ENCODE measurements around the gene FAM114A1.

The FAM114A1 gene

DNA sequence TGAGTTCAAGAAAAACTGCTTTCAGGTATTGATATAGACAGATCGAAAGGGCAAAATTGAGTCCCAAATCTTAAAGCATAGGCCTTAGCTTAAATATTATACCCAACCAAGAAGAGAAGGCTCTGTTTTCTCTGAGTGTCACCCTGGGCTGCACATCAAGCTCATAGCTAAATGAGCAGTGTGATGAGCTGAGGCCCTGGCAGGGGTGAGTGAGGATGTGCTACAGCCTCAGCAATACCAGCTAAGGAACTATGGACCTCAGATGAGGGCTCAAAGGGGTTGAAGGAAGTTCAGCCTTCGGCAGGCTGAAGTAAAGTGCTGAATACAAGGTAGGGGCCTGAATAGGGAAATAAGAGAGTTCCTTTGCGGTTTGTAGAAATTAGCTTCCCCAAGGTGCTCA is 79.3 kb downstream of the FAM114A1 start:
- no peaks in the 10 kb centered on the region for H3K27me3 ChIP-seq (ENCODE audit: low read depth, low read length)
- H2AFZ ChIP-seq (ENCODE audit: low read depth, low read length): no peak overlapping the region
- no peak overlapping the region for H3K4me3 ChIP-seq (ENCODE audit: low read length)
- H3K27ac ChIP-seq (ENCODE audit: low read length): no peak overlapping the region
- H3K4me2 ChIP-seq (ENCODE audit: low read length): no peak overlapping the region
- TF ChIP-seq, protein P1, sequence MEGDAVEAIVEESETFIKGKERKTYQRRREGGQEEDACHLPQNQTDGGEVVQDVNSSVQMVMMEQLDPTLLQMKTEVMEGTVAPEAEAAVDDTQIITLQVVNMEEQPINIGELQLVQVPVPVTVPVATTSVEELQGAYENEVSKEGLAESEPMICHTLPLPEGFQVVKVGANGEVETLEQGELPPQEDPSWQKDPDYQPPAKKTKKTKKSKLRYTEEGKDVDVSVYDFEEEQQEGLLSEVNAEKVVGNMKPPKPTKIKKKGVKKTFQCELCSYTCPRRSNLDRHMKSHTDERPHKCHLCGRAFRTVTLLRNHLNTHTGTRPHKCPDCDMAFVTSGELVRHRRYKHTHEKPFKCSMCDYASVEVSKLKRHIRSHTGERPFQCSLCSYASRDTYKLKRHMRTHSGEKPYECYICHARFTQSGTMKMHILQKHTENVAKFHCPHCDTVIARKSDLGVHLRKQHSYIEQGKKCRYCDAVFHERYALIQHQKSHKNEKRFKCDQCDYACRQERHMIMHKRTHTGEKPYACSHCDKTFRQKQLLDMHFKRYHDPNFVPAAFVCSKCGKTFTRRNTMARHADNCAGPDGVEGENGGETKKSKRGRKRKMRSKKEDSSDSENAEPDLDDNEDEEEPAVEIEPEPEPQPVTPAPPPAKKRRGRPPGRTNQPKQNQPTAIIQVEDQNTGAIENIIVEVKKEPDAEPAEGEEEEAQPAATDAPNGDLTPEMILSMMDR (IDR thresholded peaks at IDR 0.05; ENCODE audit: low read depth, low read length): no peak
- TF ChIP-seq EZH2phosphoT487 (IDR thresholded peaks at IDR 0.05; ENCODE audit: low read depth): no peak
- H3K36me3 ChIP-seq (replicated peaks; ENCODE audit: low read depth, low read length): no peaks in the 10 kb centered on the region
- H4K20me1 ChIP-seq (ENCODE audit: insufficient read depth, low read length): no peaks in the 10 kb centered on the region
- no peak overlapping the region for H3K9ac ChIP-seq (ENCODE audit: low read length)
- no peaks in the 10 kb centered on the region for H3K79me2 ChIP-seq (ENCODE audit: low read length)
- H3K9me3 ChIP-seq (ENCODE audit: insufficient read depth, low read length): no peaks in the 10 kb centered on the region
- H3K4me1 ChIP-seq (ENCODE audit: low read length): peaks cover 5% of the 10 kb centered on the region

DNA sequence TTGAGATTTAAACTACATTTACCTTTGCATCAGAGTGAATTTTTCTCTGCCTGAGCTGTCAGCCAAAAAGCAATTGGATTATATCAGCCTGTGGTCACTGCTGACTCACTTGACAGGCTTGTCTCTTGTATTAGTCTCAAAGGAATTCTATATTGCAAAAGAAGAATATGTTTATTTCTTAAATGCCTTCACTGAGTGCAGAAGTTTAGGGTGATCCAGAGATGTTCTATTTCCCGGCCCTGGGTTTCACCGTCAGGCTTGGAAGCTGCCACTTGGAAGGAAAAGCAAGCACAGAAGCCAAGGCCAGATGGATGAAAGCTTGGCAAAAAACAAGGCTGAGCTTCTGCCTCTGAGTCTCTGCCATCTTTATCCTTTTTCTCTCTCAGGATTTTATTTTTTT is 80.9 kb downstream of the FAM114A1 start:
- Histone ChIP-seq H3K4me2 (ENCODE audit: low read length) (no peak overlapping the region), H3K27ac (ENCODE audit: low read length) (no peak overlapping the region), H3K4me1 (ENCODE audit: low read length) (peaks cover 9% of the 10 kb centered on the region), H3K4me3 (ENCODE audit: low read length) (no peak overlapping the region), H3K36me3 (replicated peaks; ENCODE audit: low read depth, low read length) (no peaks in the 10 kb centered on the region), H2AFZ (ENCODE audit: low read depth, low read length) (no peak overlapping the region), H3K9me3 (ENCODE audit: insufficient read depth, low read length) (no peaks in the 10 kb centered on the region), H3K27me3 (ENCODE audit: low read depth, low read length) (no peaks in the 10 kb centered on the region), H4K20me1 (ENCODE audit: insufficient read depth, low read length) (no peaks in the 10 kb centered on the region), H3K9ac (ENCODE audit: low read length) (no peak overlapping the region), H3K79me2 (ENCODE audit: low read length) (no peaks in the 10 kb centered on the region)
- no peak for TF ChIP-seq EZH2phosphoT487 (IDR thresholded peaks at IDR 0.05; ENCODE audit: low read depth)
- TF ChIP-seq, protein P1 (IDR thresholded peaks at IDR 0.05; ENCODE audit: low read depth, low read length): no peak

DNA sequence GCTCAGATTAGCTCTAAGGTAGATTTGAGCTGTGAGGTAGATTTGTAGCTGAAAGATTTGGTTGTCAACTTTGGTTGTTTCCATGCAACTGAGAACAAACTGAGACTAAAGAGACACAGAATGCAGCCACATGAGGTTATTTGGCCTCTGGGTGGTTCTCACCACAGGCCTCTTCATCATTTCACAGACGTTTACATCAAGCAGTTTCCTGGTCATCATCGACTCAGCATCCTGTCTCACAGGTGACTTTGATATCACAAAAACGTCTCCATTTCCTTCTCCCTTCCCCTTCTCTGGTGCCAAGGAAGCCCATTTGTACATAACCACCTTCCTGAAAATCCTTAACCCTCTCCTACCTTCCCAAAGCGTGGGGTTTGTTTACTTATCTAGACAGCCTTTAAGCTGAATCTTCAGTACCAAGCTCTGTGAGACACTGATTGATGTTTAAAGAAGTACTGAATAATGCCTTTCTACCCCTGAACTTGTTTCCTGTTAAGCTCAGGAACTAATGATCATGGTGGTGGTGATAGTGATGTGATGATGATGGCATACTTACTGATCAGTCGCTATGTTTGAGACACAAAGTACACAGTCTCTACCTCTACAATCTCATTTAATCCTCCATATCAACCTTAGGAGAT is 81.9 kb downstream of the FAM114A1 start:
- TF ChIP-seq, protein P1 (IDR thresholded peaks at IDR 0.05; ENCODE audit: low read depth, low read length): no peak
- no peak for TF ChIP-seq EZH2phosphoT487 (IDR thresholded peaks at IDR 0.05; ENCODE audit: low read depth)
- Histone ChIP-seq H3K4me1 (ENCODE audit: low read length) (peaks cover 9% of the 10 kb centered on the region), H3K36me3 (replicated peaks; ENCODE audit: low read depth, low read length) (no peaks in the 10 kb centered on the region), H2AFZ (ENCODE audit: low read depth, low read length) (no peak overlapping the region), H3K9ac (ENCODE audit: low read length) (no peak overlapping the region), H4K20me1 (ENCODE audit: insufficient read depth, low read length) (no peaks in the 10 kb centered on the region), H3K79me2 (ENCODE audit: low read length) (no peaks in the 10 kb centered on the region), H3K27me3 (ENCODE audit: low read depth, low read length) (no peaks in the 10 kb centered on the region), H3K9me3 (ENCODE audit: insufficient read depth, low read length) (no peaks in the 10 kb centered on the region), H3K27ac (ENCODE audit: low read length) (no peak overlapping the region), H3K4me2 (ENCODE audit: low read length) (no peak overlapping the region), H3K4me3 (ENCODE audit: low read length) (no peak overlapping the region)

DNA sequence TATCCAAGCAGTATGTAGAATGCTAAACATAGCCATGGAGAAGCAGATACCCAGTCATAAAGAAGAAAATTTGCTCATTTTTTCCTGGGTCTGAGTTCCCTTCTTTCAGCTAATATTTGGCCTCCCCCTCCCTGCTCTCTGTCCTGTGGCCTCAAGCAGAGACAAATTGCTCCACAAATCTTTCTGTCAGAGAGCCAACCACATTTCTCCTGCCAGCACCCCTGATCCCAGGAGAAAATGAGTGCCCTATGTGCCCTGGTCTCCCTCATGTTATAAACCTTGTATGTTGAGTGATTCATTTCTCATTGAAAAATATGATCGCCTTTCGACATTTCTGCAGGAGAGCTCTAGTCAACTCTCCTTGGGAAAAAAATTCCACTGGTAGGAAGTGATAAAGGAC is 82.6 kb downstream of the FAM114A1 start:
- Histone ChIP-seq H3K27me3 (ENCODE audit: low read depth, low read length) (no peaks in the 10 kb centered on the region), H3K4me2 (ENCODE audit: low read length) (no peak overlapping the region), H3K9ac (ENCODE audit: low read length) (no peak overlapping the region), H3K36me3 (replicated peaks; ENCODE audit: low read depth, low read length) (no peaks in the 10 kb centered on the region), H3K79me2 (ENCODE audit: low read length) (no peaks in the 10 kb centered on the region), H3K9me3 (ENCODE audit: insufficient read depth, low read length) (no peaks in the 10 kb centered on the region), H3K4me3 (ENCODE audit: low read length) (no peak overlapping the region), H2AFZ (ENCODE audit: low read depth, low read length) (no peak overlapping the region), H3K27ac (ENCODE audit: low read length) (no peak overlapping the region), H4K20me1 (ENCODE audit: insufficient read depth, low read length) (no peaks in the 10 kb centered on the region), H3K4me1 (ENCODE audit: low read length) (peaks cover 9% of the 10 kb centered on the region)
- no peak for TF ChIP-seq EZH2phosphoT487 (IDR thresholded peaks at IDR 0.05; ENCODE audit: low read depth)
- TF ChIP-seq, protein P1 (IDR thresholded peaks at IDR 0.05; ENCODE audit: low read depth, low read length): no peak

Measured in OCI-LY3 (cell line).